ENCODE measurements around the gene CMBL.

CMBL gene

GRCh38 chr5:10261065-10261464 is 46.6 kb downstream of the CMBL start:
- no peak for DNase-seq (ENCODE audit: low read depth, low spot score)
- no peak for TF ChIP-seq CTCF (IDR thresholded peaks at IDR 0.05; ENCODE audit: low read depth, low read length)
- H3K4me3 ChIP-seq (ENCODE audit: low read depth, low read length) = no peak overlapping the region
- in situ Hi-C loops (cut with HindIII; ENCODE audit: low sequenced_read_pairs) = no loop called here

- H3K4me3 ChIP-seq (ENCODE audit: low read depth, low read length) = no peak overlapping the region
- no peak for TF ChIP-seq CTCF (IDR thresholded peaks at IDR 0.05; ENCODE audit: low read depth, low read length)
- in situ Hi-C loops (cut with HindIII; ENCODE audit: low sequenced_read_pairs) = no loop called here
- DNase-seq (ENCODE audit: low read depth, low spot score) = no peak
These were observed 47.8 kb downstream of the CMBL start for GRCh38 chr5:10259899-10260298.

- TF ChIP-seq CTCF (IDR thresholded peaks at IDR 0.05; ENCODE audit: low read depth, low read length) = no peak
- no peak overlapping the region for H3K4me3 ChIP-seq (ENCODE audit: low read depth, low read length)
- in situ Hi-C loops (cut with HindIII; ENCODE audit: low sequenced_read_pairs) = no loop called here
- no peak for DNase-seq (ENCODE audit: low read depth, low spot score)
These were observed 49.8 kb downstream of the CMBL start for GRCh38 chr5:10257870-10258269.

GRCh38 chr5:10254686-10255085 is 53.0 kb downstream of the CMBL start:
- TF ChIP-seq CTCF (IDR thresholded peaks at IDR 0.05; ENCODE audit: low read depth, low read length) = no peak
- no peak overlapping the region for H3K4me3 ChIP-seq (ENCODE audit: low read depth, low read length)
- DNase-seq (ENCODE audit: low read depth, low spot score) = no peak
- in situ Hi-C loops (cut with HindIII; ENCODE audit: low sequenced_read_pairs) = no loop called here

- DNase-seq (ENCODE audit: low read depth, low spot score) = no peak
- H3K4me3 ChIP-seq (ENCODE audit: low read depth, low read length) = no peak overlapping the region
- TF ChIP-seq CTCF (IDR thresholded peaks at IDR 0.05; ENCODE audit: low read depth, low read length) = no peak
- in situ Hi-C loops (cut with HindIII; ENCODE audit: low sequenced_read_pairs) = no loop called here
These were observed 54.3 kb downstream of the CMBL start for GRCh38 chr5:10253390-10253789.

GRCh38 chr5:10251405-10251804 is 56.3 kb downstream of the CMBL start:
- no peak for DNase-seq (ENCODE audit: low read depth, low spot score)
- TF ChIP-seq CTCF (IDR thresholded peaks at IDR 0.05; ENCODE audit: low read depth, low read length) = no peak
- in situ Hi-C loops (cut with HindIII; ENCODE audit: low sequenced_read_pairs) = no loop called here
- H3K4me3 ChIP-seq (ENCODE audit: low read depth, low read length) = peak overlapping the region; percentile 87

GRCh38 chr5:10250806-10251276 is 56.9 kb downstream of the CMBL start:
- peak; percentile 29 for DNase-seq (ENCODE audit: low read depth, low spot score)
- in situ Hi-C loops (cut with HindIII; ENCODE audit: low sequenced_read_pairs) = no loop called here
- no peak for TF ChIP-seq CTCF (IDR thresholded peaks at IDR 0.05; ENCODE audit: low read depth, low read length)
- peak overlapping the region; percentile 87 for H3K4me3 ChIP-seq (ENCODE audit: low read depth, low read length)

All from astrocyte of the spinal cord (primary cell).